HG02763 (cell line): ENCODE data around the gene KRTAP5-8.
"Not testable (repeated sequence)": the region's sequence is repeated elsewhere in the genome, so short reads cannot be mapped to it uniquely, and the experiment has no call there.

ENCODE experiments used
- ATAC-seq: cut with Tn5 transposase; IDR thresholded peaks from one replicate; pipeline ENCODE4 v1.9.1; 2021; ENCODE audit warnings: mild to moderate bottlenecking, moderate library complexity; ENCODE audit not compliant: unreplicated experiment

The KRTAP5-8 gene

GRCh38 chr11:71537977-71538665, at the start of gene KRTAP5-8:
Gene KRTAP5-8, plus strand, starts transcription at chr11:71538025. Its CDS starts 31 bp downstream, at chr11:71538056.
- ATAC-seq: not testable (repeated sequence)

GRCh38 chr11:71488681-71489270, 49.0 kb upstream of the KRTAP5-8 start:
- ATAC-seq: no peak

- peak; percentile 44 for ATAC-seq
These were observed 48.3 kb upstream of the KRTAP5-8 start for GRCh38 chr11:71489311-71490043.

GRCh38 chr11:71490044-71490730, 47.6 kb upstream of the KRTAP5-8 start:
- no peak for ATAC-seq

- ATAC-seq: no peak
These were observed 47.0 kb upstream of the KRTAP5-8 start for GRCh38 chr11:71490731-71491390.

DNA sequence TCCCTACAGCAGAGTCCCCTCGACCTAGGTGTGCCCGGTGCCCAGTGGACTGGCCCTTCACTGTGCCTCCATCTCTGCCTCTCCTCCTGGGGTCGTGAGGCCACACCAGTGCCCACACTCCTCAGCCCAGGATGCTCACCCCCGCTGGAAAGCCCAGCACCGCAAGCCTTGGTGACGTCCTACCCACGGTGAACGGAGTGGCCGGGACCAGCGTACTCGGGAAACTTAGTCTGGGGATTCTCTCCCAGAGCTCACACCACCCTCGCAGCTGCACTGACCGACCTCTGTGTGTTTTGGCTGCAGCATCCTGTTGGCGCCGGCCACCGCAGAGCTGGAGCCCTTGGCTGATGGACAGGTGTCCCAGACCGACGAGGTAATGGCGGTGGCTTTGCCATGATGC, 46.3 kb upstream of the KRTAP5-8 start:
- no peak for ATAC-seq

DNA sequence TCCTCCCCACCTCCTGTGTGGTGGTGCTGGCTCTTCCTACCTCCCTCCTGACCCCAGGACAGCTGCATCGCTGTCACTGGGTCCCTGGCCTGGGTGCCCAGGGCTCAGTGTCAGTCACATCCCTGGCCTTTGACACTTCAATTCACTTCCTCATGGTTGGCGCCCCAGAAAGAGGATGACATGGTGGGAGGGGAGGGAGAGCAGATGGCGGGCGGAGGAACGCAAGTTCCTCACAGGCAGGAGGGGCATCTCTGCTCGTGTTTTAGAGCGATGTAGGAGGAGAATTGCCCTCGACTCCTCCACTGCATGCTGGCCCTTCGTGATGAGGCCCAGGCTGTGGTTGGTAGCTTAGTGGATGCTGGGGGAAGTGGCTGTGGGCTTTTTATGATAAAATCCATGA, 45.9 kb upstream of the KRTAP5-8 start:
- ATAC-seq: no peak

GRCh38 chr11:71495286-71496230, 42.3 kb upstream of the KRTAP5-8 start:
- ATAC-seq: no peak

- ATAC-seq: no peak
These were observed 41.4 kb upstream of the KRTAP5-8 start for GRCh38 chr11:71496421-71496820.

GRCh38 chr11:71498091-71498490, 39.7 kb upstream of the KRTAP5-8 start:
- no peak for ATAC-seq

DNA sequence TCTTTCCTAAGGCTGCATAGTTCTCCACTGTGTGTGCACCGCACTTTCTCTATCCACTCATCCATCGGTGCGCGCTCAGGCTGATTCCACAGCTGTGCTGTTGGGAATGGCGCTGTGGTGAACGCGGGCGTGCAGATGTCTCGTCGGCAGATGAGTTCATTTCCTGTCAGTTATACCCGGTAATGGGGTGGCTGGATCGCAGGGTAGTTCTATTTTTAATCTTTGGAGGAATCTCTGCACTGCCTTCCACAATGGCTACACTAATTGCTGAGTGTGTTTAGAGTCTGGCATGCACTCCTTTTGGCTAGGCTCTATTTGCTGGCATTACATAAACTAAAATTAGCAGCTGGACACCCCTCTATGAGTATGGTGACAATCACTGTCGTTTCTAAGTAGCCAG, 38.7 kb upstream of the KRTAP5-8 start:
- ATAC-seq: no peak

GRCh38 chr11:71499546-71499945, 38.3 kb upstream of the KRTAP5-8 start:
- ATAC-seq: no peak

DNA sequence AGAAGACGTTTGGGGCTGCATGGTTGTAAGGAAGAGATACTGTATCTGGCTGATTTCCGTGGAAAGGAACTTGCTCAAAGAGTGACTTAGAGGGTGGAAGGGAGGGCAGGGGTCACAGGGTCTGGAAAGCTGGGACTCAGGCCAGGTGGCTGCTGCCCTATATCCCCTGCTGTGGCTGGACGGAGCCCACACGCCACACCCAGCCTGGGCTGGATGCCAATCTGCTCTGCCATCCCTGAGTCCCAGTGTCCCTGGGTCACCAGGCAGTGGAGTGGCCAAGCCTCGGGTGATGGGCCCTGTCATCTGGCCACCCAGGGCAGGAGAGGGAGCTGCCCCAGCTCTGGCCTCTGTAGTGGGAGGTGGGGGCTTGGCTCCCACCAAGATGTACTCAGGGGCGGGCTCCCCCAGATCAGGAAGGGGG, 37.2 kb upstream of the KRTAP5-8 start:
- no peak for ATAC-seq

DNA sequence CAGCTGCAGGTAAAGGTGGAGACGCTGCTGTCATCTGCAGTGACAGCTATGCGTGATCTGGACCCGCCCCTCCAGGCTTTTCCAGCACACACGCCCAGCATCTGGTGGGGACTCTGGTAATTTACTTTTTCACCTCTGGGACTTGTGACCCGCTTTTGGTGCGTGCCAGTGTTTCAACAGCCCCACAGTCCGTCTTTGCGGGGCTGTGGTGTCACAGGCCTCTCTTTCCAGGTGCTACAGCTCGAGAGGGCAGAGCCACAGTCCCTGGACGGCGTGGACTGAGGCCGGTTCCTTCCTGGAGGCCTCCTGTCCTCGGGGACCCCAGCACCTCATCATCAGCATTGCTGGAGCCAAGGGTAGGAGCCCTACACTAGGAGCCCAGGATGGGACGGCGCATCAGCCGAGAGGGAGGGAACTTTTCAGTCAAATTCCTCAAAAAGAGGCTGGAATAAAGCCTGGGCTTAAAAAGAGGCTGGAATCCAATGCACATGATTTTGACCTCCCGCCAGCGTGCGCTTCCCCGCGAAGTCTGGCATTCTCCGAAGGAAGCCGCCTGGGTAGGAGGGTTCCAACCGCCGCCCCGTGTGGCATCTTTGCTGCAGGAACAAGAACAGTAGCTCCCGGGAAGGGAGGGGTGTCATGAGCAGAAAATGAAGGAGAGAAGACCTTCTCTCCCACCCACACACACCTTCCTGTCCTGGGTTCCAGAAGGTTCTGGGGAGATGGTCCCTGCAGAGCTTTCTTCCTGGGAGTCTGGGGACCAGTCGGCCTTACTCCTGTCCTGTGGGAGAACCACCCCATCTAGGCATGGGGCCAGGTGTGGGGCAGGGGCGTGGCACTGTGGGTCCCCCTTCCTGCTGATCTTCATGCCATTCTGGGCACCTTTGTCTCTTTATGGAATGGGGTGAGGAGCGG, 36.5 kb upstream of the KRTAP5-8 start:
- ATAC-seq: no peak

DNA sequence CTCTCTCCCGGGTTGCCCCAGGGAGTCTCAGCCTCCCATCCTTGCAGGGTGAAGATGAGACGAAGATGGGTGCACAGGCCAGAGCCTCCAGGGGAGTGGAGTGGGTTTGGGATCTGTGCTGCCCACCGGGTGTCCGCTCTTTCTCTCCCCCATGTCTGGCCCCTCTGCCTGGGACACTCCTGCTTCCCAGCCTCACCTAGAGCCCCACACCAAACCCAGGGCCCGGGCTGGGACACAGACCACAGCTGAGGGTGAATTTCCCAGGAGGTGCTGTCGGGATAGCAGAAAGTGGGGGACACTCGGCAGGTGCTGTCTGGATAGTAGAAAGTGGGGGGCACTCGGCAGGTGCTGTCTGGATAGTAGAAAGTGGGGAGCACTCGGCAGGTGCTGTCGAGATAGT, 35.8 kb upstream of the KRTAP5-8 start:
- ATAC-seq: no peak

- no peak for ATAC-seq
These were observed 34.9 kb upstream of the KRTAP5-8 start for GRCh38 chr11:71502871-71503435.

DNA sequence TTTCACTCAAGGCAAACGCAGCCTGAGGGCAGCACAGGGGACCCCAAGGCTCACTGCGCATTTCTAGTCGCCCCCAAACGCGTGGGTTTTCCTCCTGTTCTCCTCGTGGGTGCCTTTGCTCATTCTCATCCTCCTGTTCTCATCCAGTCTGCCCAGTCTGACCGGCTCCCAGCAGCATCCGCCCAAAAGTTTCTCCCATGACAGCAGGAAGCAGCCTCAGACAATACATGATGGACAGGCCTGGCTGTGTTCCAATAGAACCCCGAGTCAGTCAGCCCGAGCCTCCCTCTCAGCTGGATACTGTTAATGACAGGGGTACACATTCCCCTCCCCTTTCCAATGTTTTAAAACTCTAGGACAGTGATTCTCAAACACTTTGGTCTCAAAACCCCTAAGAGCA, 33.3 kb upstream of the KRTAP5-8 start:
- no peak for ATAC-seq

DNA sequence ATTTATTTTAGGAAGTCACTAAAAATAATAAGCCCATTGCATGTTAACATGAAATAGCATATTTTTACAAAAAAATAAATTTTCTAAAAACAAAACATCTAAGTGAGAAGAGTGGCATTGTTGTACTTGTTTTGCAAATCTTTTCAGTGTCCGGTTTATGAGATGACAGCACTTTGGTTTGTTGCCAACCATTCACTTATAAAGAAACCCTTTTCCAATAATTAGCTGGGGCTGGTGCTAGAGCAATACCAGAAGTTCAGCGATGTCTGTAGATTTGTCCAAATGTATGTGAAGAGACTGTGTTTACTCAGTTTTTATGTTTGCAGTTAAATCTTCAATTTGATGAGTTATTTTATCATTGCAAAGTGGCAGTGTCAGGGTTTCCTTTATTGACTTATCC, 32.8 kb upstream of the KRTAP5-8 start:
- ATAC-seq: no peak
